ENCODE results near the gene ADGRB2.
"Not testable (repeated sequence)": the region's sequence is repeated elsewhere in the genome, so short reads cannot be mapped to it uniquely, and the experiment has no call there.

ADGRB2 gene

DNA sequence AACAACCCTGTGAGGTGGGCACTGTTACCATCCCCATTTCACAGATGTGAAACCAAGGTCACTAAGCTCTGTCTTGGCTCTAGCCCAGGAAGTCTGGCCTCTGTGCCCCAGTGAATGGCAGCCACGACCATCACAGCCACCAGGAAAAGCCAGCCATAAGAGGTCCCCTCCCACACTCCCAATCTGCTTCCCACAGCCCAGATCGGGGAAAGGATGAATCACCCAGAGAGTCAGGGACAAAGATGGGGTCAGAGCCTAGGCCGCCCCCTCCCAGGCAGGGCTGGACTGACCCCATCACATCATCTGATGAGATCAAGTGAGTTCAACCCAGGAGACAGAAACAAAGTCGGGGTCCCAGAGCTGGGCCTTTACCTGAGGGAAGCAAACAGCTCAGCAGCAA is 37.4 kb downstream of the ADGRB2 start:
- DNase-seq (ENCODE audit: low spot score) = no peak

DNA sequence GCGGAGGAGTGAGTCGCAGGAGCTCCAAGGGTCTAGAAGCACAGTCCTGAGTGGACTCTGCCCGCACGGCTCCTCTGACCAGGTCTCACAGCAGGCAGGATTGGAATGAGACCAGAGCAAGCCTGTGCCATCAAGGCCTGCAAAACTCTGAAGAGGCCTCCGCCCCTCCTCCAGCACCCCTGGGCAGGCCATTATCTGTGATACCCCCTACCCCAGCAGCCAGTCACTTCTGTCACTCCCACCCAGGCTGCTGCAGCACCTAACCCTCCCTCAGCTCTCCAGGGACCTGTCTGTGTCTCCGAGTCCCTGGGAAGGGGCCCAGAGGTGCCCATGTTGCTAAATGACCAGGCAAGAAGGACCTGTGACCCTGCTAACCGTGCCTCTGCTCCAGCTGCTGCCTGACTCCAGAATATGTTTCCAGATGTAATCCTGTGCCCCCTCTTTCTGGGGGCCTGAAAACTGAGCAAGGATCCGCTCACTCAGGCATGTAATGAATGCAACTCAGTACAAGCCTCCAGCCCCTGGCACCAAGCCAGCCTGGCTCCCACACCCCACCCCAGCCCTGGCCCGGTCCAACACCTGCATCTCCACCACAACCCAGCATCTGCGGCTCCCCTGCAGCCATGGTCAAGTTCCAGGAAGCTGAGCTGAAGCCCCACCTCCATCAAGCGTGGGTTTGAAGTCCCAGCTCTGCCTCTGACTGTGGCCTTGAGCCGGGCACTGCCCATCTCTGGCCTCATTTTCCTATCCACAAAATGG is 38.2 kb downstream of the ADGRB2 start:
- no peak for DNase-seq (ENCODE audit: low spot score)

DNA sequence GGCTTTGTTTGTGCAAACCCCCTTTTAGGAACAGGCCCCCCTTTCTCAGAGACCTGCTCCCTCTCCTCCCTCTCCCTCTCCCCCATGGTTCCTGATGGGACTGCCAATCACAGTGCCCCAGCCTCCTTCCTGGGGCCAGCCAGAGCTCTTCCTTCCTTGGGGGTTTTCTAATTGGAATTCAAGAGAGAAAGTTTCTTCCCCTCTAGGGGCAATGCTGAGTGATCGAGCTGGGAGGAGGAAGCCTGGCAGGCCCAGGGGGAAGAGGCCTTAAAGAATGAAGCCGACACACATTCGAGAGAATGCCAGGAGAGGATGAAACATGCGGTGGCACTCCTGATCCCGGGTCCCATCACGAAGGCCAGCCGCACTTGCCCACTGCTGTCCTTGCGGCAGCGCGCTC is 39.0 kb downstream of the ADGRB2 start:
- DNase-seq (ENCODE audit: low spot score) = peak; percentile 74

DNA sequence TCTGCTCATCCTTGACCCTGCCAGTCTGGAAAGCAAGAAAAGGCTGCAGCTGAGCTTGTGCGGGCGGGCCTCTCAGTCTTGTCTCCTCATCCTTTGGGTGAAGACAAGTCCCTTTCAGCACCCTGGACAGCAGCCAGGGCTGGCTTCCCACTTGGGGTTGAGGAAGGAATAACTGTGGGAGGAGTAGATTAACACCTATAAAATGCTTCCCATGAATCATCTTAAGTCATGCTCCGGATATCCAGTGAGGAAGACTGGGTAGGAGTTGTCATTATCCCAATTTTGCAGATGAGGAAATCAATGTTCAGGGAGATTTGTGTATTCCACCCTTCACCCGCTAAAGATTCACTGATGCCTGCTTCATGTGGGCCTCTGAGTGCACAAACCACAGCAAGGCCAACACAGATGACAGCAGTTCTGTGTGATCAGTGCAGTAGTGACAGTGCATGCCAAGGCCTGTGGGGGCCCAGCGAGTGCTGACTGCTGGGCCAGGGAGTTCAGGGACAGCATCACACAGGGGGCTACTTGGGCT is 40.2 kb downstream of the ADGRB2 start:
- peak; percentile 91 for DNase-seq (ENCODE audit: low spot score)

DNA sequence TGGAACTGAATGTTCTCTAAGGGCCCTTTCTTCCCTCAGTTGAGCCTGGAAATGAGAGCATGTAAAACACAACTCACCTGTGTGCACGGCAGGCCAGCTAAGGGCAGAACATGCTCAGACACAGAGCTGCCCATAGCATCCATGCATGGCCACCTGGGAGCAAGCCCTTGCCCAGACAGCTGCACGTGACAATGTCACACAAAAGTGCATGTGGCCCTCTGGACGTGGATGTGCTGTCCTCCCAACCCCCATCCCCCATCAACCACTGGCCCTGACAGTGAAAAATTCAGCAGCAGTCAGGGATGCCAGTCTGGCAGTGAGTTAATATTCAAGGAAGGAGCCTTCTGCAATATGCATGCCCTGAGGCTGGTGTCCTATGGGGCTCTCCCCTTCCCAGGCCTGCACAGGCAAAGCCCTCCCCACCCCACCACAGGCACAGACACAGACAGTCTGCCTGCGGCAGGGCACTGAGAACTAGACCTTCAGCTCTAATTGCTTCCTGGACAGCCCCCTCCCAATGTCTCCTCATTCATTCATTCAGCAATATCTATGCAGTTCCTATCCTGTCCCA is 45.7 kb downstream of the ADGRB2 start:
- no peak for DNase-seq (ENCODE audit: low spot score)

DNA sequence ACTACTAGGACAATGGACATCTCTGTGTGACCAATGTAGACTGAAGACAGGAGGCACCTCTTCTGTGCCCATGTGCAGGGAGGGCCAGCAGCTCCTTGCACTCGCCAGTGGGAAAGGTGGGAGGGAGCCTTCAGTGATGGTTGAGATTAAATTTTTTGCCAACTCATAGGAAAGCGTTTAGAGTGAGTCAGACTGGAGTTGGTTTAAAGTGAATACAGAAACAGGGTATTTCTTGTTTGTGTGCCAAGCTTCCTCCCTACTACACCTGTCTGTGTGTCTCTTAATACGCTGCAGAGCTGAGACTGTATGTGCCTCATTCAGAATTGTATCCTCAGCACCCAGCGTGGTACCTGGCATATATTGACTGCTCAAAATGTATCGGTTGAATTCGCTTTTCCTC is 46.8 kb downstream of the ADGRB2 start:
- DNase-seq (ENCODE audit: low spot score) = no peak

DNA sequence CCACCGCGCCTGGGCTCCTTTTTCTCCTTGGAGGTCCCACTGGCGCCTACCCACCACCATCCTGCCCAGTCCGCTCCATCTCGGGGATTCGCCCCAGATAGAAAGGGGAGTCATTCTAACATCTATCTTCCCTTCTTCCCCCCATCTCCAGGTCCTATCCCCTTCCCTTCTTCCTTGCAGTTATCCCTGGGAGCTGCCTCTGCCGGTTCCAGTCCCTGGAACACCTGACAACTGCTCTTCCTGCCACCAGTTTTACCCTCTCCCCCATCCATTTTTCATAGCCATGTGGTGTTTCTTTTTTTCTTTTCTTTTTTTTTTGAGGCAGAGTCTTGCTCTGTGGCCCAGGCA is 48.3 kb downstream of the ADGRB2 start:
- no peak for DNase-seq (ENCODE audit: low spot score)

DNA sequence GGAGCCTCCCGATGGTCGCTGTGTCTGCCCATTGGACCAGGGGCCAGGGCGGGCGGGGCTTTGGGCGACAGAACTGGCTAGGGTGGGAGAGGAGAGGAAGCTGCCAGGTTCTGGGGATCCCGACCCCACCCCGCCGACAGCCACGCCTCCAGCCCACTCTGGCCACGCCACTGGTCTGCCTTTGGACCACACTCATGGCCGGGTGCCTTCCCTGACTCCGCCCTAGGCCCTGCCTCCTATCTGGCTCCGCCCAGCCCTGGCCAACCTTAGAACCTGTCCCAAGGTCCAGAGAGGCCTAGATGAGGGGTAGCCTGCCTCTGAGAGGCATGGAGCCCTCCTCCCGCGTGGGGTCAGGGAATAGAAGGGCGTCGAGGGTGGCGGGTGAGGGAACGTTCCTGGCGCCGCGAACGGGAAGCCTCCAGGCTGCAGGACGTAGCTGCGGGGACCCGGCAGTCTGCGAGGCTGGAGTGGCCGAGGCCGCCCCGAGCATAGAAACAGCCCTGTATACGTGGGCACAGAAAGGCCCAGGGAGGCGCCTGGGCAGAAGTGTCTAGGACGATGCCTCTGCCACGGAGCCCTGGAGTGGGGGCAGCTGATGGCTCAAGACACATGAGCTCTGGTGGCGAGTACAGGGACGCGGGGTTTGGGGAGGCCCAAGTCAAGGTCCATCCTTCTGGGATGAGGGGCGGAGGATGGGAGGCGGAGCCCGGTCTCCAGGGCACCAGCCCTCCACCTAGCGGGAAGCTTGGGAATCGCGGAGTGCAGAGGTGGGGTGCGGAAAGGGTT is 48.9 kb downstream of the ADGRB2 start:
- DNase-seq (ENCODE audit: low spot score) = peak; percentile 94

DNA sequence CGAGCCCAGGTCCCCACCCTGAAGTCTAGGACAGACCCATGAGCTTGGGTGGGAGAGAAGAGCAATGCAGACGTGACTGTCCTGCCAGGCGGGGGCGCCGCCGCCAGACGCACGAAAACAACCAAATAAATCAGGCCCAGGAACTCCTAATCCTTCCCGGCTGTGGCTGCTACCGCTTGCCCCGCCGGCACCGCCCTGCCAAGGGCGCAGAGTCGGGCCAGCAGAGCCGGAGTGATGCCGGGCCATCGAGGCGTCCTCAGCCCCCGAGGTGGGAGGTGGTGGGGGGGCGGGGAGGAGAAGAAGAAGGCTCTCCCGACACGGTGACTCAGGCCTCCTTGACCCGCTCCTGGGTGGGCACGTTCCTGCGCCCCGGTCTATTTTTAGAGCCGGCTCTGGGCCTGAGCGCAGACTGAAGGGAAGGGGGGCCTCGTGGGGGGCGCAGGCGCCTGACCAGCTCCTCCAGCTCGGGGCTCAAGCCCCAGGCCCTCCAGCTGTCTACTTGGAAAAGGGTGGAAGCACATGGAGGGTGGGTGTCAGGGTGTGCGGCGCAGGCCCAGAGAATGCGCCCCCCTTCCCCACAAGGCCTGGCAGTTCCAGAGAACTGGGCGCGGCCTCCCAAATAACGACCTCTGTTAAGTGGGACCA is 49.6 kb downstream of the ADGRB2 start:
- peak; percentile 74 for DNase-seq (ENCODE audit: low spot score)

DNA sequence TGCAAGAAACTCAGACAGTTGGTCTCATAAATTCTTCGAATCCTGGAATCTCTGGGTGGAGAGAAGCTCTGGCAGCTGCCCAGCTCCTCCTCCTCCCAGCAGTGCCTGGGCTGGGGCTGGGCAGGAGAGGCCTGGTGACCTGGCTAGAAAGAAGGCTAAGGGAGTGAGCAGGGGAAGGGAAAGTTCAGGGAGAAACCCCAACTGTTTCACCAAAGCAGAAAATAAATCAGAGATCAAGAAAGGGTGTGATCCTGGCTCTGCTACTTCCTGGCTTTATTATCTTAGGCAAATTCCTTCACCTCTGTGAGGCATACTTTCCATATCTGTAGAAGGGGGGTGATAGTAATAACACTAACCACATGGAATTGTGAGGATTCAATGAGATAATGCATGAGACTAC is 51.5 kb downstream of the ADGRB2 start:
- DNase-seq (ENCODE audit: low spot score) = no peak

DNA sequence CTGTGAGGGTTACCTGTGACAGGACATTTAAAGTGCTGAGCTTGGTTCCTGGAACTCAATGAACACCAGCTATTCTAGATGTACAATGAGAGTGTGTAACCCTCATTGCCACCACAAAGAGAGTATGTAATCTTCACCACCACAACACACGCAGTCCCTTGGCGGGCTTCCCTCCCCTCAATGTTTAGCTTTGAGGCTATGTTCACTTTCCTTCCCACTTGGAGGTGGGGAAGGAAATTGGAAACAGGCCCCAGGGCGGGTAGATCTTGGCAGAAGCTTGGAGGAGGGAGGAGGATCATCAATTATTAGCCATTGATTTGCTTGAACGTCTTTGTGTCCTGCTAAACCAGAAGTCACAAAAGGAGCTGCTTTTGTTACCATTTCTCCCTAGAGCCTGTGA is 52.1 kb downstream of the ADGRB2 start:
- no peak for DNase-seq (ENCODE audit: low spot score)

DNA sequence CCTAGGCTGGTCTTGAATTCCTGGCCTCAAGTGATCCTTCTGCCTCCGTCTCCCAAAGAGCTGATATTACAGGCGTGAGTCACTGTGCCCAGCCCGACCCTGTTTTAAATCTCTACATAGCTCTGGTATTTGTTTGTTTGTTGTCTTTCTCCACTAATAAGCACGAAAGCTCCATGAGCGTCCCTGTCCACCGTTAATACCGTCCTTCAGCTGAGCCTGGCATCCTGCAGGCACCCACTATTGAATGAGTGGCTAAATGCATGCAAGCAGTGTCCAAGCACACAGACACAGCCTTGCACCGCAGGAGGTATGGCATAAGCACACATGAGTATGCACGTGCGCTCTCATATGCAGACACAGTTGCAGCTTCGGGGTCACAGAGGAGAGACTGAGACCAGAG is 55.8 kb downstream of the ADGRB2 start:
- DNase-seq (ENCODE audit: low spot score) = no peak

DNA sequence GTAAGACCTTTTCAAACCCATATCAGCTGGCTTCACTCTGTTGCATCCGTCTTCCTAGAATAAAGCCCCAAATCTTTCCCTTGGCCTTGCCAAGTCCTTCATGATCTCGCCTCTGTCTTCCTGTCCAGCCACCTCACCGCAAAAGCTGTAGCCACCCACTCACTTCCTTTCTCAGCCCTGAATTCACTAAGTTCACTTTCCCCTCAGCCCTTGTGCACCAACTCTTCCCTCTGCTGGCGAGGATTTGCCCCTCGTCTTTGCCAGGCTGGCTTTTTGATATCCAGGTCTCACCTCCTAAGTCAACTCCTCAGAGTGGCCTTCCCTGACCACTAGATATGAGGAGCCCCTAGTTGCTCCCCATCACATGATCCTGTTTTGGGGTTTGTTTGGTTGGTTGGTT is 56.4 kb downstream of the ADGRB2 start:
- DNase-seq (ENCODE audit: low spot score) = no peak

DNA sequence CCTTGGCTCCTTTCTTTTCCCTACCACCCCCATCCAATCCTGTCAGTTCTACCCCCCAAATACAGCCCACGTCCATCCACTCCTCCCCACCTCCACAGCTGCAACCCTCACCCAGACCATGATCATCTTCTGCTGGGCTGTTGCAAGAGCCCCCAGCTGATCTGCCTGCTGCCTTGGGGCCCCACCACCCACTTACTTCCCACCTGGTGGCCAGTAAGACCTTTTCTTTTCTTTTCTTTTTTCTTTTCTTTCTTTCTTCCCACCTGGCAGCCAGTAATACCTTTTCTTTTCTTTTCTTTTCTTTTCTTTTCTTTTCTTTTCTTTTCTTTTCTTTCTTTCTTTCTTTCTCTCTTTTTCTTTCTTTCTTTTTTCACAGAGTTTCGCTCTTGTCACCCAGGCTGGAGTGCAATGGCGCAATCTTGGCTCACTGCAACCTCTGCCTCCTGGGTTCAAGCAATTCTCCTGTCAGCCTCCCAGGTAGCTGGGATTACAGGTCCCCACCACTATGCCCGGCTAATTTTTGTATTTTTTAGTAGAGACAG is 57.0 kb downstream of the ADGRB2 start:
- DNase-seq (ENCODE audit: low spot score) = not testable (repeated sequence)

DNA sequence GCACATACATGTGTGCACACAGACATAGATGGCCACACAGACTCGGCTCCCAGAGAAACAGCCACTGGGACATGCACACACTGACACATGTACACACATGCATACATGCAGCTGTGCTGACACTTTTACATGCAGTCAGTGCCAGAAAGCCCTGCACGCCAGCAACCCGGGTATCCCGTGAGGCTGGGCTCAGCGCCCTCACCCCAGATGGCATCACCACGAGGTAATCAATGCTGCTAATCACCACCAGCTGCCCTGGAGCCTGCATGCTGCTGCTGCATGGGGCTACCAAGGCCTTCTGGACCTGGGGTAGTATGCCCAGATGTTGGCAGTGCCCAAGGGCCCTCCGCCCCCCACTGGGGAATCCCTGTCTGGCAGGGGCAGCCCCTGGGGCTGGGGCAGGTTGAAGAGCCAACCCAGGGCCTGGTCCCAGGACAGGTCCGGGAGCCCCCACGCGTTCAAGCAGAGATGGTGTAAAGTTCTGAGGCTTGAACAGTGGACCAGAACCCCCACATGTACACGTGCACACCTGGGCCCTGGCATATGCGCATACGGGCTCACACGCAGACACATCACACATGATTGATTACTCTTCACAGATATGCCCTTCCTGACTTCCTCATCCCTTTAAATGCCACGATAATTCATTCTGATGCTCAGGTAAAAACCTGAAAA is 57.6 kb downstream of the ADGRB2 start:
- DNase-seq (ENCODE audit: low spot score) = no peak

DNA sequence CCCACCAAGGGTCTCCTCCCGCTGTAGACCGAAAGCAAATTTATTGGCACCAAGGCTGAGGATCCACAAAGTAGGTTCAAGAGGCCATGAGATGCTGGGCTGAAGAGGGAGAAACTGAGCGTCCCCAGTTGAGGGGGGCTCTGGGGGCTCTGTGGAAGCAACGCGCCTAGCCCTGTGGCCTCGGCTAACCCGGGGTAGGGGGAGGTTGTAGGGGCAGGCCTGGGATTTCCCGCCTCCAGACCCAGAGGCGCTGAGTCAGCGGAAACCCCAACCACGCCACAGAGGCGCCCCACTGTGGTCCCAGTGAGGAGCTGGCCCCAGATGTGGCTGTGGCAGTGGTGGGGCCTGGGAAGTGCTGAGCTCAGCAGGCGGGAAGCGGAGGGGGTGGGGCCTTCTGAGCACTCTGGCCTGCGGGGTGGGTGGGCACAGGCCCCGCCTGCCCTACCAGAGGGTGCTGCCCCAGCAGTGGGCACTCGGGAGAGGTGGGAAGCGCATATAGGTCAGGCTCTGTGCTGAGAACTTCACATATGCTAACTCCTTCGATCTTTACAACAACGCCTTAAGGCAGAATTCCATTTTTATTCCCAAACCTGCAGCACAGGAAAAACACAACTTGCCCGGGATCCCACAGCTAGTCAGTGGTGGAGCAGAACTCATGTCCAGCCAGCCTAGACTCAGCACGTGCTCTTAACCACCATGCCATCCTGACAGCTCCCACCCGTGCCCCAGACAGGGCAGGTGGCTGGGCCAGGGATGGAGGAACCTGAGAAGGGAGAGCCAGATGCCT is 58.9 kb downstream of the ADGRB2 start:
- DNase-seq (ENCODE audit: low spot score) = peak; percentile 73

DNA sequence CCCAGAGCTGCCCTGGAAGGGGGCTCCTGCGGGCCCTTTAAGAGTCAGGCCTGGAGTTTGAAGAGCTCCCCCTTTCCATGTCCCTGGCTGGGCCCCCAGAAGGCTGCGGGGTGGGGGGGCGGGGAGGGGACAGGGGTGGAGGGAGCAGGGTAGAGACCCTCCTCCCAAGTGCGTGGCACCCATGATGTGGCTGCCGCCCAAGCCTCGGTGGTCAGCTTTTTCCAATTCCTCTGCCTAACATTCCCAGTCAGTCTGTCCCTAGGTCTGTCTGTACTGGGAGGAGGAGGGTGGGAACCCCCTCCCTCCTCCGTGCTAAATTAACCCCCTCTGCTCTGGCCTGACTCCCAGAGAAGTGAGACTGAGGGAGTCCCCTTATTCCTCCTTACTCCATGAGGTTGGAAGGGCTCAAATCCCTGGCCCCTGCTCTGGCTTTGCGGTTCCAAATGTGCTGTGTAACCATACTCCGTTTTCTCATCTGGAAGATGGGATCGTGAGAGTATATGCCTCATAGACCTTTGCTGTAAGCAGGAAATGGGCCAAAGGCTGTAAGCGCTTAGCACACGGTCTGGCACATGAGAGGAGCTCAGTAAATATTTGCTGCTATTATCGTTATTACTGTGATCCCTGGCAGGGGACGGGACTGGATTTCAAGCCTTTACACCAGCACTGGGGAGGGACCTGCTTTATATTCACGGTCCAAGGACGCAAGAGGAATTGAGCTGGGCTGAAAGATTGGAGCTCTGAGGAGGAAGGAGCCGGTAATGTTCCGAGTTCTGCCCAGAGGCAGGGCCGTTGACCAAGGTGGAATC is 59.7 kb downstream of the ADGRB2 start:
- no peak for DNase-seq (ENCODE audit: low spot score)

DNA sequence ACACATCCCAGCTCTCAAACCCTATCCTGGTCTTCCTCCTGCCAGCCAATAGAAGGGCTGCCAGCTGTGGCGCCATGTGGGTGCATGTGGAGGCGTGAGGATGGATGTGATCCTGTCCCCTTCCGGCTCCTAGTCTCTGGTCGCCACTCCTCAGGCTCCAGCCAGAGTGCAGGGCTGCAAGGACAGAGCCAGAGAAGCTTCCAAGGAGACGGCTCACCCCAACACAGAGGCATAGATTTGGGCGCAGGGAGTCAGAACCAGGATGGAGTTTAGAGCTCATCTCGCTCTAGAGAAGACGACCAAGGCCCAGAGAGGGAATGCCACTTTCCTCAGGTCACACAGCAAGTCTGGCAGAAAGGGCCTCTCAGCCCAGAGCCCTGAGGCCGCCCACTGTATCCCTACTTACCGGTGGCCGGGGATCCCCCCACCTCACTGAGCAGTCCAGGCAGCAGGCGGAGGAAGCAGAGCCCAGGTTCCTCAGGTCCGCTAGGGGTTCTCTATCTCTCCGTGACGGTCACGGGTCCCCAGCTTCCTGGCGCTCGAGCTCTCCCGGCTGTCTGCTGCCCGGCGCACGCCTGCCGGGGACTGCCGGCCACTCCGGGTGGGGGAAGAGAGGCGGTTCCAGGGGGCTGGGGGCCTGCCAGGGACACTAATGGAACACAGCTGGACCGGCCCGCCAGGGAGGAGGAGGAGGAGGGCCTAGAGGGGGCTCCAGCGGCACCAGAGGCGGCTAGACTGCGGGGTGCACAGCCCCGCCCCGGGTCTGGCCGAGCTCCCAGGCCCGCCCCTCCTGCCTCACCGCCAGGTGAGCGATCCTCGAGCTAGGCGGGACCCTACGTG is 60.5 kb downstream of the ADGRB2 start, which contains the start of gene COL16A1:
TSS of gene COL16A1 (minus strand) at position 587 of the 840 bp plus-strand sequence. CDS start 1,824 bp downstream, outside the sequence.
- DNase-seq (ENCODE audit: low spot score) = peak; percentile 89

DNA sequence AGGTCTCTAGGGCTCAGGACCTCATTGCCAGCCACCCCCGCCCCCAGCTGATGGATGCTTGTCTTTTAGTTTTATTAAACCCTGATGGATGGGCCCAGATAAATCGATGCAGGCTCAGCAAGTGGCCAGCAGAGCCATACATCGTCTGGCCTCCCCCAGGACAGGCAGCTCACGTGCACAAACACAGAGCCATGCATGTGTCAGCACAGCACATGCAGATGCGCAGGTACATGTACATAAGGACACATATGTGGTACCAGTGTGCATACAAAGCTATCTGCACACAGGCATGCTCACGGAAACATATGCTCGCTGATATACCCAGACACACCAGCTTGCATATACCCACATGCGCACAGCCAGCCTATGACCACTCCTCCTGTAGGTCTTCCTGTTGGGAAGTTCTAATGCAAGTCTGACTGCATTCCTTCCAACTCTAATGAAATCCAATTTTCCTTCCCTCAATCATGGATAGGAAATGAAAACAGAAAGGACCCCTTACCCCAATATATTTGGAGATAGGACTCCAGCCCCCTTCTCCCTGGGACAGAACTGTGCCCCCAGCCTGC is 61.2 kb downstream of the ADGRB2 start:
- no peak for DNase-seq (ENCODE audit: low spot score)
